HEK293 (cell line): Measurements from ENCODE around the gene TCERG1L.

Source experiments
- CTCF ChIA-PET: fragments of 350-600 bp; formaldehyde crosslinking; extraction: SDS; loops from one replicate; lab custom pipeline; 2021; ENCODE audit warnings: antibody characterized with exemption; lab: Yijun Ruan, JAX
- POLR2A ChIA-PET: fragments of 300-600 bp; formaldehyde crosslinking; extraction: SDS; loops from one replicate; lab custom pipeline; 2020; ENCODE audit warnings: antibody characterized with exemption, inconsistent platforms; lab: Yijun Ruan, JAX
- H3K27ac ChIP-seq: fragments of 200-500 bp; sonication (Bioruptor generic); 2 replicates; pipeline ENCODE4 v1.5.1; 2014; ENCODE audit warnings: low read depth, low read length, control low read depth, inconsistent platforms; ENCODE audit errors: extremely low read depth
- H3K36me3 ChIP-seq, 2 experiments: fragments of 200-500 bp in 1 of 2; sonication (Bioruptor generic) in 1 of 2; 1 replicate in 1 of 2; 2 replicates in 1 of 2; pipeline ENCODE4 v1.5.1; 2014 to 2017; ENCODE audit warnings: inconsistent platforms in 2 of 2, low read length in 2 of 2; ENCODE audit not compliant: control insufficient read depth in 2 of 2, insufficient read depth in 1 of 2
- H3K4me1 ChIP-seq: fragments of 200-500 bp; sonication (Bioruptor generic); 2 replicates; pipeline ENCODE4 v1.5.1; 2014; ENCODE audit warnings: mild to moderate bottlenecking, low read length, inconsistent platforms; ENCODE audit not compliant: control insufficient read depth, insufficient read depth
- H3K4me3 ChIP-seq: 2 replicates; pipeline ENCODE4 v1.5.1; 2011; ENCODE audit warnings: low read depth, mild to moderate bottlenecking, control low read depth, low read length, moderate library complexity
- H3K9me3 ChIP-seq: fragments of 200-500 bp; sonication (Bioruptor generic); 2 replicates; pipeline ENCODE4 v1.5.1; 2014; ENCODE audit warnings: low read depth, low read length, inconsistent platforms; ENCODE audit not compliant: control insufficient read depth, insufficient read depth
- BCL11A ChIP-seq: fragments of 450-650 bp; formaldehyde crosslinking; IDR thresholded peaks from 2 replicates; pipeline ENCODE4 v1.5.1; 2016; ENCODE audit warnings: low read depth, missing biosample characterization, missing genetic modification characterization
- INSM2 ChIP-seq: fragments of 450-650 bp; formaldehyde crosslinking; IDR thresholded peaks from 2 replicates; pipeline ENCODE4 v1.5.1; 2016; ENCODE audit warnings: missing biosample characterization, missing genetic modification characterization
- KLF16 ChIP-seq: fragments of 450-650 bp; formaldehyde crosslinking; IDR thresholded peaks from 2 replicates; pipeline ENCODE4 v1.5.1; 2017; ENCODE audit warnings: missing biosample characterization, missing genetic modification characterization
- PBX3 ChIP-seq: sonication (generic); formaldehyde crosslinking; IDR thresholded peaks from 2 replicates; pipeline ENCODE4 v1.8.1; 2022; ENCODE audit warnings: mild to moderate bottlenecking, moderate library complexity, missing genetic modification reagents
- PRDM1 ChIP-seq: fragments of 450-650 bp; formaldehyde crosslinking; IDR thresholded peaks from 2 replicates; pipeline ENCODE4; 2016; ENCODE audit warnings: missing biosample characterization, missing genetic modification characterization
- ZBTB17 ChIP-seq: fragments of 450-650 bp; formaldehyde crosslinking; IDR thresholded peaks from 2 replicates; pipeline ENCODE4 v1.5.1; 2016; ENCODE audit warnings: missing biosample characterization, missing genetic modification characterization
- ZNF23 ChIP-seq: fragments of 450-650 bp; formaldehyde crosslinking; IDR thresholded peaks from 2 replicates; pipeline ENCODE4 v1.5.1; 2016; ENCODE audit warnings: missing biosample characterization, missing genetic modification characterization, borderline replicate concordance
- ZNF26 ChIP-seq: fragments of 450-650 bp; formaldehyde crosslinking; IDR thresholded peaks from 2 replicates; pipeline ENCODE4 v1.5.1; 2016; ENCODE audit warnings: missing biosample characterization, missing genetic modification characterization
- ZNF292 ChIP-seq: fragments of 450-650 bp; formaldehyde crosslinking; IDR thresholded peaks from 2 replicates; pipeline ENCODE4 v1.5.1; 2016; ENCODE audit warnings: low read depth, missing biosample characterization, missing genetic modification characterization, borderline replicate concordance
- ZNF510 ChIP-seq: fragments of 450-650 bp; formaldehyde crosslinking; IDR thresholded peaks from 2 replicates; pipeline ENCODE4 v1.5.1; 2018; ENCODE audit warnings: mild to moderate bottlenecking, missing genetic modification characterization, missing biosample characterization; ENCODE audit not compliant: insufficient replicate concordance
- ZNF518A ChIP-seq: fragments of 450-650 bp; formaldehyde crosslinking; conservative IDR thresholded peaks from 2 replicates; pipeline ENCODE4 v1.5.1; 2016; ENCODE audit warnings: low read depth, missing biosample characterization, missing genetic modification characterization
- ZNF529 ChIP-seq: fragments of 450-650 bp; formaldehyde crosslinking; IDR thresholded peaks from 2 replicates; pipeline ENCODE4 v1.5.1; 2017; ENCODE audit warnings: missing genetic modification characterization, missing biosample characterization; ENCODE audit not compliant: insufficient replicate concordance
- ZNF571 ChIP-seq: fragments of 450-650 bp; formaldehyde crosslinking; IDR thresholded peaks from 2 replicates; pipeline ENCODE4 v1.5.0; 2017; ENCODE audit warnings: missing biosample characterization, missing genetic modification characterization
- ZNF580 ChIP-seq: fragments of 450-650 bp; formaldehyde crosslinking; IDR thresholded peaks from 2 replicates; pipeline ENCODE4 v1.5.1; 2016; ENCODE audit warnings: missing biosample characterization, missing genetic modification characterization
- ZNF843 ChIP-seq: fragments of 450-650 bp; formaldehyde crosslinking; IDR thresholded peaks from 2 replicates; pipeline ENCODE4 v1.5.1; 2016; ENCODE audit warnings: missing biosample characterization, missing genetic modification characterization
- ZSCAN16 ChIP-seq: fragments of 450-650 bp; formaldehyde crosslinking; IDR thresholded peaks from 2 replicates; pipeline ENCODE4 v1.5.1; 2016; ENCODE audit warnings: missing biosample characterization, missing genetic modification characterization
- ZSCAN23 ChIP-seq: fragments of 450-650 bp; formaldehyde crosslinking; IDR thresholded peaks from 2 replicates; pipeline ENCODE4 v1.5.1; 2016; ENCODE audit warnings: missing biosample characterization, missing genetic modification characterization

Gene TCERG1L

GRCh38 chr10:131358741-131359442 lies 47.4 kb upstream of the TCERG1L start:
- POLR2A ChIA-PET, result no interaction called here
- no peak overlapping the region for H3K4me3 ChIP-seq
- CTCF ChIA-PET, result interaction anchor here (0.6 kb wide), 1 partner anchor 41 kb away, joined by 3 read pairs; no protein-coding TSS in a partner anchor
- H3K36me3 ChIP-seq, result no peaks in the 10 kb centered on the region
- no peak for TF ChIP-seq ZSCAN16
- no peak for TF ChIP-seq INSM2 (tag by site-specific recombination)
- no peak for TF ChIP-seq ZNF292 (tag by site-specific recombination)
- no peak for TF ChIP-seq ZNF529
- TF ChIP-seq ZNF23 (tag by site-specific recombination), result no peak
- TF ChIP-seq BCL11A (tag by site-specific recombination), result no peak
- no peak for TF ChIP-seq PRDM1 (tag by site-specific recombination)
- TF ChIP-seq ZNF518A (tag by site-specific recombination), result no peak
- TF ChIP-seq PBX3 (CRISPR knock-in tag), result no peak
- TF ChIP-seq ZNF580 (tag by site-specific recombination), result no peak
- TF ChIP-seq ZBTB17 (tag by site-specific recombination), result no peak
- no peak for TF ChIP-seq ZNF26
- no peak for TF ChIP-seq ZSCAN23 (tag by site-specific recombination)
- TF ChIP-seq ZNF510 (tag by site-specific recombination), result no peak
- TF ChIP-seq KLF16, result no peak
- no peak for TF ChIP-seq ZNF843 (tag by site-specific recombination)
- no peak for TF ChIP-seq ZNF571
- TF ChIP-seq, all 188 proteins: peak for 0
- Histone ChIP-seq H3K9me3 (no peaks in the 10 kb centered on the region), H3K27ac (no peak overlapping the region), H3K4me1 (no peaks in the 10 kb centered on the region)
